Fibroblast of villous mesenchyme (primary cell): ENCODE results near the gene B9D2. TPM values are rescaled to one million over a fixed set of nuclear protein-coding genes. Genes with fewer than 3 reads are reported as not detected.
A peak's percentile ranks its signal among the peaks of the same experiment; 100 is the strongest.

Experiments used
- DNase-seq: peaks from one replicate; pipeline ENCODE4 v3.0.0-alpha.2; 2010; ENCODE audit warnings: low read depth
- H3K4me3 ChIP-seq: 2 replicates; pipeline ENCODE4 v1.5.1; 2011; ENCODE audit warnings: low read depth, mild to moderate bottlenecking, low read length
- total RNA-seq: library from RNA; depleted of rRNA; stranded (reverse); fragments of >200 nt; gene quantifications from 2 replicates; pipeline ENCODE4 v1.2.3, GENCODE V29; 2012
- TF ChIP-seq, protein P1 (sequence below): IDR thresholded peaks from 2 replicates; pipeline ENCODE4 v1.5.1; 2012; ENCODE audit warnings: low read depth, mild to moderate bottlenecking, low read length; ENCODE audit not compliant: insufficient read depth

Gene B9D2
- total RNA-seq, 1 donor, result 3.5 TPM

GRCh38 chr19:41310033-41310831 is 53.7 kb downstream of the B9D2 start, which contains the start of gene CCDC97:
CCDC97 (plus strand) TSS chr19:41310172; CDS start chr19:41310311, 139 bp downstream.
- TF ChIP-seq, protein P1, sequence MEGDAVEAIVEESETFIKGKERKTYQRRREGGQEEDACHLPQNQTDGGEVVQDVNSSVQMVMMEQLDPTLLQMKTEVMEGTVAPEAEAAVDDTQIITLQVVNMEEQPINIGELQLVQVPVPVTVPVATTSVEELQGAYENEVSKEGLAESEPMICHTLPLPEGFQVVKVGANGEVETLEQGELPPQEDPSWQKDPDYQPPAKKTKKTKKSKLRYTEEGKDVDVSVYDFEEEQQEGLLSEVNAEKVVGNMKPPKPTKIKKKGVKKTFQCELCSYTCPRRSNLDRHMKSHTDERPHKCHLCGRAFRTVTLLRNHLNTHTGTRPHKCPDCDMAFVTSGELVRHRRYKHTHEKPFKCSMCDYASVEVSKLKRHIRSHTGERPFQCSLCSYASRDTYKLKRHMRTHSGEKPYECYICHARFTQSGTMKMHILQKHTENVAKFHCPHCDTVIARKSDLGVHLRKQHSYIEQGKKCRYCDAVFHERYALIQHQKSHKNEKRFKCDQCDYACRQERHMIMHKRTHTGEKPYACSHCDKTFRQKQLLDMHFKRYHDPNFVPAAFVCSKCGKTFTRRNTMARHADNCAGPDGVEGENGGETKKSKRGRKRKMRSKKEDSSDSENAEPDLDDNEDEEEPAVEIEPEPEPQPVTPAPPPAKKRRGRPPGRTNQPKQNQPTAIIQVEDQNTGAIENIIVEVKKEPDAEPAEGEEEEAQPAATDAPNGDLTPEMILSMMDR, result no peak
- H3K4me3 ChIP-seq, result peak within 1 kb of the TSS; percentile 87
- DNase-seq, result peak; percentile 91

- TF ChIP-seq, protein P1, result no peak
- DNase-seq, result peak; percentile 37
- peak overlapping the region; percentile 87 for H3K4me3 ChIP-seq
Observed at GRCh38 chr19:41309180-41310032, 54.5 kb downstream of the B9D2 start.

- TF ChIP-seq, protein P1, result peak; percentile 97
- DNase-seq, result peak; percentile 94
- peak overlapping the region; percentile 87 for H3K4me3 ChIP-seq
Observed at GRCh38 chr19:41308450-41309179, 55.3 kb downstream of the B9D2 start.

DNA sequence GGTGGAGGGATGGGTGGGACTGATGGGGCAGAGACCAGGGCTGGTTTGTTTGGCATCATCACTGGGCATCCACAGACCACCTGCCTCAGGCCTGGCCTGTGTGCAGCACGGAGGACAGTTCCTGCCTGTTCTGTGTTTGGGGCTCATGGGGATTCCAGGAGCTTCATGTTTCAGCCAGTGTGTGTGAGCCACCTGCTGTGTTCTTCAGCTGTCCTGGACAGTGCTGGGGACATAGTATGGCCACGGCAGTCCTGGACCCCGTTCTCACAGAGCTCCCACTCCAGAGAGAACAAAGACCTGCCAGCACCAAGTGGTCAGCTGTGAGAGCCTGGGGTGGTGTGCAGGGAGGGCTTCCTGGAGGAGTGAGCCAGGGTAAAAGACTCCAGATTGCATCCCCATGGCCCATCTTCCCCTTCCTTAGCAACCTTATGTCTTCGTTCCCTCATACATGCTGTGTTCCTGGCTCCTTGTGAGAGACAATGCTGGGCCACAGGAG is 55.9 kb downstream of the B9D2 start:
- DNase-seq, result no peak
- TF ChIP-seq, protein P1, result no peak
- no peak overlapping the region for H3K4me3 ChIP-seq

DNA sequence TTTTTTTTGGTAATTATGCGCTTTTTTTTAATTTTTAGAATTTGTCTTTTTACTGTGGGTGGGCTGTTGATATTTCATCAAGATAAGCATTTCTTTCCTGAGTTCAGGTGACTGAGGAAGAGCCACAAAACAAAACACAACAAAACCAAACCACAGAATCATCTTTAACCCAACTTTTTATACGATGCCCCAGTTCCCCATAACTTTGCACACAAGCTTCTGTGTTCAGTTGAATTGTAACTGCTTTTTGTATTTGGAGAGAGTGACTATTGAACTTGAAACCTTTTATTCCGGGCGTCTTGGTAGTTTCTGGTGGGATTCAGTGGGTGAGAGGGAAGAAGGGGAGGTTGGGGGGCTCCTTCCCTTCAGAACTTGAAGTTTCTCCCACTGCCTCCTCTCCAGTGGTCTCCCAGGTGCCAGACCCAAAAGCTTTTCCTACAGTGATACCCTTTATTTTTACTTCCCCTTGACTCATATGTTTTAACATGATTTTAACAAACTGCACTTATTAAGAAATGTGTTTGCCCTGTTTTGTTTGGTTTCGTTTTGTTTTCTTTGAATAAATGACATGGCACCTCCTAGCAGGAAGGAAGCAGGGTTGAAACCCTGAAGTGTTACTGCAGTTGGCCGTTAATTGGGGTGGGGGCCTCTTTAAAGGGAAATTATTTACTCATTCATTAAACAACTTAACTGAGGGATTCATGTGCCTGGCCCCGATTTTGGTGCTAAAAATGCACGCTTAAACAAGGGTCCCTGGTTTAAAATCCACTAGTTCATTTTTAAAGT is 56.7 kb downstream of the B9D2 start:
- DNase-seq, result no peak
- H3K4me3 ChIP-seq, result no peak overlapping the region
- TF ChIP-seq, protein P1, result no peak
